Hematopoietic multipotent progenitor cell treated with erythropoietin and hydrocortisone succinate and interleukin-3 and kit ligand, for 4 days (in vitro differentiated cells): ENCODE data around the gene CDH11.

Experiments used
- DNase-seq: peaks from one replicate; pipeline ENCODE4 v3.0.0-alpha.2; 2015

CDH11 gene, protein sequence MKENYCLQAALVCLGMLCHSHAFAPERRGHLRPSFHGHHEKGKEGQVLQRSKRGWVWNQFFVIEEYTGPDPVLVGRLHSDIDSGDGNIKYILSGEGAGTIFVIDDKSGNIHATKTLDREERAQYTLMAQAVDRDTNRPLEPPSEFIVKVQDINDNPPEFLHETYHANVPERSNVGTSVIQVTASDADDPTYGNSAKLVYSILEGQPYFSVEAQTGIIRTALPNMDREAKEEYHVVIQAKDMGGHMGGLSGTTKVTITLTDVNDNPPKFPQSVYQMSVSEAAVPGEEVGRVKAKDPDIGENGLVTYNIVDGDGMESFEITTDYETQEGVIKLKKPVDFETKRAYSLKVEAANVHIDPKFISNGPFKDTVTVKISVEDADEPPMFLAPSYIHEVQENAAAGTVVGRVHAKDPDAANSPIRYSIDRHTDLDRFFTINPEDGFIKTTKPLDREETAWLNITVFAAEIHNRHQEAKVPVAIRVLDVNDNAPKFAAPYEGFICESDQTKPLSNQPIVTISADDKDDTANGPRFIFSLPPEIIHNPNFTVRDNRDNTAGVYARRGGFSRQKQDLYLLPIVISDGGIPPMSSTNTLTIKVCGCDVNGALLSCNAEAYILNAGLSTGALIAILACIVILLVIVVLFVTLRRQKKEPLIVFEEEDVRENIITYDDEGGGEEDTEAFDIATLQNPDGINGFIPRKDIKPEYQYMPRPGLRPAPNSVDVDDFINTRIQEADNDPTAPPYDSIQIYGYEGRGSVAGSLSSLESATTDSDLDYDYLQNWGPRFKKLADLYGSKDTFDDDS

GRCh38 chr16:65121870-65122723, at the start of gene CDH11:
Gene CDH11 (minus strand): TSS chr16:65122063. CDS start chr16:65004869, 117,194 bp downstream.
- no peak for DNase-seq

DNA sequence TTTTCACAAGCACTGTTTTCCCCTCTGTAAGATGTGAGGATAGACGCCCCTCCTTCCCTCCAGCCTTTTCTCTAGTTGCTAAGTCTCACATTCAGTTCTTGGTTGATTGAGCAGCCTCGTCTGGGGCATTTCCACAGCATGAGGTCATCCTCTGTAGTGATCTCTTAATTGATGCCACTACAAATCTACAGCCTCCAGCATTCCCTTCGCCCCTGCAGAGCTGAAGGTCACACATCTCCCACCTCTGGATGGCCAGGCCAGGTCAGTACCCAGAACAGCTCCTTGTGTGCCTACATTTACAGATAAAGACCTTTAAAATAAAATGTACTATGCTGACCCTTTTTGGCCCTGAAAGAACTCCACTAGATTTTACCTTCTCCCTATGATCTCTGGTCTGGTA, 32.5 kb upstream of the CDH11 start:
- no peak for DNase-seq

- DNase-seq = no peak
These were observed 31.7 kb upstream of the CDH11 start for GRCh38 chr16:65153365-65154105.

DNA sequence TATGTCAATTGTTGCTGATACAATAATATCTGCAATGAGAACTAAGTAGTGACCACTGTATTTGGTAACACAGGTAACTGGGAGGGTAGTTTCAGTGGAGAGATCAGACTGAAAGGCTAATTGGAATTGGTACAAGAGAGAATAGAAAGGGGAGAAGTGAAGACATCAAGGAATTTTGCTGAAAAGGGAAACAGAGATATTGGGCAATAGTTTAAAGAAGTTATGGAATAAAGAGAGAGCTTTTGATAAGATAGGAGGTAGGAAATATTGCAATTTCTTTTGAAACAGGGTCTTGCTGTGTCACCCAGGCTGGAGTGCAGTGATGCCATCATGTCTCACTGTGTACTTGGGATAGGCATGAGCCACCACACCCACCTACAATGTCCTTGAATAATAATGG, 26.9 kb upstream of the CDH11 start:
- no peak for DNase-seq

GRCh38 chr16:65142276-65142675, 20.4 kb upstream of the CDH11 start:
- no peak for DNase-seq

DNA sequence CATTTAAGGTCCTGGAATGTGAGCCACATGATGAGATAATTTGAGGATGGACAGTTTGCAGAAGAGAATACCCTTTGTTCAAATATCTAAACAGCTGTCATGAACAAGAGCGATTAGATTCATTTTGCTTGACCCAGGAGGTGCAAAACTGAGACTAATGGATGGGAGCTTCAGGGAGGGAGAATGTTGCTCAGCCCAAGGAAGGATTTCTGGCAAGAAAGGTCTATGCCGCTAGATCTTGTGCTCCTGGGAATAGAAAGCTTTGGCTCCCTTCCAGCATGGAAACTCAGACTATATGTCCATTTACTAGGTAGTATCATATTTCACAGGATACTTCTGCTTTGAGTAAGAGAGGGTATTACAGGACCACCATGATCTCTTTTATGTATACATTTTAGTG, 14.8 kb upstream of the CDH11 start:
- DNase-seq = no peak

DNA sequence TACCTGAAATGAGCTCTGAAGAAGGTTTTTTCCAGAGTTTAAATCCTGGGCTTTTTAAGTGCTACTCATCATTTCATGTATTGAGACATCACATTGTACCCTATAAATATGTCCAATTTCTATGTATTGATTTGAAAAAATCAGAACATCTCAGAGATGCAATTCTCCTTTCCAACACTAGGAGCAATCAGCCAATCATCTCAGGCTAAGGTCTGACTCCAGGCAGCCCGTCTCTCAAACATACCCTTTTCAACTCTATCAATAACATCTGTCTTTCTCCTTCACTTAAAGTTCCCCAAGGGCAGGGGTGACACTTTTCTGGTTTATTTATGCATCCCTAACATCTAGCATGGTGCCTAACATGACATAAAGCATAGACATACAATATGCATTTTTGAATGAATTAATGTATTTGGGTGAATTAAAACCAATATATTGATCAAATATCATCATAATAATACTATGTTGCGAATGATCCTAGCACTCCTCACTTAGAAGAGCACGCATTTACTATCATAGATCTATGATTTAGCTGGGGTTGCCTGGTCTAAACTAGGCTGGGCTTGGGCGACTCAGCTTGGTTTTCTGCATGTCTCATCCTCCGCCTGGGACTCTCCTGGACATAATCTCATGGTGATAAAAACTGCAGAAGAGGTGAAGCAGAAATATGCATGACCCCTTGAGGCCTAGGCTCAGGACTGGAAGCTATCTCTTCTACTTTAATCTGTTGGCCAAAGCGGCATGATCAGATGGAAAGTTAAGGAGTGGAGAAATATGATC, 5.2 kb upstream of the CDH11 start:
- no peak for DNase-seq

- no peak for DNase-seq
These were observed 4.0 kb upstream of the CDH11 start for GRCh38 chr16:65125871-65126270.

DNA sequence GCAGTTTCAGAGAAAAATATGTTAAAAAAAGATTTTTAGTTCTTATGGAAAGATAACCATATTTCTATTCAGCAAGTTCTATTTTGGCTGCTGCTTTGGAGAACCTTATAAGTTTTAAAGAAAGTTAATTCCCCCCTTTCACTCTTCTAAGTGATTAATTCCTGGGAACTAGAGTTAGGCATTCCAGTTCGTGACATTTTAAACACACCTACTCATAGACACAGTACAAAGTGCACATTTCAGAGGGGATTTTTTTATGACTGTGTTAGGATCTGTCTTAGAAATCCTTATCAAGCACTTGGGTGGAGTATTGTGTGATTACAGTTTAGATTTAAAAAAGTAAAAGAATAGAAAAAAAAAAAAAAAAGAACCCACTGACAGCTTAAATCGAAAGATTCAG, 3.5 kb upstream of the CDH11 start:
- no peak for DNase-seq

GRCh38 chr16:65124596-65124995, 2.7 kb upstream of the CDH11 start:
- DNase-seq = no peak

- DNase-seq = no peak
These were observed 2.3 kb upstream of the CDH11 start for GRCh38 chr16:65124212-65124548.

DNA sequence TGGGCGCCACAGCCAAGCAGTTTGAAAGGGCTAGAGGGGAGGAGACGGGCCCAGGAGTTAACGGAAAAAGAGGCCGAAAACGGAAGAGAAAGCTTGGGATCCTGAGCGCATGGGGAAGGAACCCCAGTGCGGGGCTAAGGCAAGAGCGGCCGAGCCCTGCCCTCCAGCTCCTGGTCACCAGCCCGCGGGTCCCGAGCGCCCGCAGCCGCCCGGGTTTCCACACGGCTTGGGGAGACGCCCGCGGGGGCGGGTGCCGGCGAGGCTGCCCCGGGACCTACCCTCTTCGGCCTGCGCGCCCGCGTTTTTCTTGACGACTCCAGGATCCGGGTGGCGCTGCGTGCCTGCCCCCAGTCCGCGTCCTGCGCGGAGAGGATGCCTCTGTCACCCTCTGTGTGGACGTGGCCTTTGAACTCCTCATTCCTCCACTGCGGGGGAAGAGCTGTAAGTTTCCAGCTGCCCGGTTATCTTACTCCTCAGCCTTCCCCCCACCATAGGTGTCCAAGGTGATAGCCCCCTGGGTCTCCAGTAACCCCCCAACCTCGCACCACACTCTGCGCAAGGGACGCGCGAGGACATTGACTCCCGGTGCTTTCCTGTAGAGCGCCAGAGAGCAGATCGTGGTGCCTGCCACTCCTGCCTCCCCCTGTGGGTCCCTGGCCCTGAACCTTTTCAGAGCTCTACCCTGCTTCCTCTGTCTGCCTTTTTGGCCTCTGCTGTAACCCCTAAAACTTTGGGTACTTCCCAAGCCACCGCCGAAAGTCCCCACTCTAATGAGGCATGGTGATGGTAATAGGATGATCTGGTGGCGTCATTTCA, 1.7 kb upstream of the CDH11 start:
- DNase-seq = no peak

DNA sequence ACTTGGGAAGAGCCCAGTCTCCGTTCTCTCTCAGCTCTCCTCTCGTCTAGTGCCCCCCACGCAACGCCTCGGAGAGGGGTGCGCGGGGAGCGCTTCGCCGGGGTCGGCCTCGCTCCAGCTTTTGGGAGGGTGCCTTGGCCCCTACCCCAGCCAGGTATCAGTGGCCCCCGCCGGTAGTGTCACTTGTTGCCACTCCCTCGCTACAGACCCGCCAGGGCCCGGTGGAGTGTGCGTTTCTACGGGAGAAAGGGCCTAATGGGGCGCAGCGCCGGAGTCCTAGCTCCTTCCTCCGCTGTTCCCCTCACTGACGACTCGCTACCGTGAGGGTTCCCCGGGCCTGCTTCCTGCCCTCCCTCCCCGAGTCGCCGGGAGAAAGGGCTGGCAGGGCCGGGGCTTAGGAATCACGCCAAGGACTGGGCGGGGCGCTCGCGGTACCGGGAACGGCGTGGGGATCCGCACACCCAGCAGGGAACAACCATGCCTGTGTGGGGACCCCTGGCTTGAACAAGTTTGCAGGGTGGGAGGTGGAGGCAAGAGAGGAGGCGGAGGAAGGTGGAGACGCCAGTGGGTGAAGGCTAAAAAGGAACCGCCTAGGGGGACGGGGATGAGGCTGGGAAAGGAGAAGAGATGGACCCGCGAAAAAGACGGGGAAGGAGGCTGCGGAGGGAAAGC, 997 bp upstream of the CDH11 start:
- DNase-seq = no peak

DNA sequence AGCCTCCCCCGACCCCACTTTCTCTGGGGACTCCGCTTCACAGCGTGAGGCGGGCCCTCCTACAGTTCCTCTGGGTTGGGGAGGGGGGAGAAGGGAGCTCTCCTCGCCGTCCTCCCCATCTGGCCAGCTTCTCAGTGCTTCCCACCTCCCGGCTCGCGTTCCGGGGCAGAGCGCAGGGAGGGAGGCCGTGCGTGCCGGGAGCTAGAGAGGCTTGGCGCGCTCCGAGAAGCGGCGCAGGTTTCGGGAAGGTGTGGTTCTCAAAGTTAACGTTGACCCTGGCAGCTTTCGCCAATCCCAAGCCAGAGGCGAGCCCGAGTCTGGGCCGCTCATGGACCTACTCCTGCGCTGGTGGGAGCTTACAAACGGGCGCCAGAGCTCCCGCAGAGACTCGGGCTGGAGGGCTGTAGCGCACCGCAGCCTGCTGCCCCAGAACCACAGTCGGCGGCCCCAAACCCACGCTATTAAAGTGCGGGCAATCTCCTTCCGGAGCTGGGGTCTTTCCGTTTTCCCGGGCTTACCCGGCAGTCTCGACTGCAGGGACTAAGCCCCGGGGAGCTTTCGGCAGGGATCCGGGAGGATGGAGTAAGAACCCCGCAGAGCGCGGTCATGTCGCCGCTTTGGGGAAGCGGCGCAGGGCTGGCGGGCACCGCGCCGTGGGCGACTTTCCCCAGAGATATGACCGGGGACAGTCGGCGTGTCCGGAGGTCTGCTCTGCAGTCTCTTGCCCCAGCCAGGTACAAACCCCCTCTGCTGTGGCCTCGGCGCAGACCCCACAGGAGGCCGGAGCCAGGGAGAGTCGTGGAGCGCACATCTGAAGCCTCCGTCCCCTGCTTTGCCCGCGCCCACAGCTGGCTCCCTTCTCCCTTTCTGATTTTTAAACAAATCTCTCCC, 787 bp downstream of the CDH11 start:
- no peak for DNase-seq

GRCh38 chr16:65120461-65120830, 1.4 kb downstream of the CDH11 start:
- DNase-seq = no peak

- no peak for DNase-seq
These were observed 1.9 kb downstream of the CDH11 start for GRCh38 chr16:65119901-65120401.

- no peak for DNase-seq
These were observed 2.4 kb downstream of the CDH11 start for GRCh38 chr16:65119435-65119834.

DNA sequence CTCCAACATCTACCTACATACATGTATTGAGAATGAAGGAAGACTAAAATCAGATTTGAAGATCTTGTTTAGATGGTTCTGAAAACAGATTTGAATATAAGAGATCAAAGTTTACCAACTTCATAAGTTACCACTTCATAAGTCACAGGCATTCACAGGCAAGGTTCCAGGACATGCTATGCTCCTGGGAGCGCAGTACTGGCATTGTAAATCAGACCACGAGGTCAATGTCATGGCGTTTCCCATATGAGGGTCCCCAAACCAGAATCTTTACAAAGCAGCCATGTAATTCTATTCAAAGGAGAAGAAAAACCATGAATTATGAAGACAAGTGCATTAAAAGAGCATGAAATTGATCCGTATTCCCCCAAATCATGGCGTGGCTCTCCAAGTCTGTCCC, 3.0 kb downstream of the CDH11 start:
- no peak for DNase-seq

- peak; percentile 73 for DNase-seq
These were observed 3.9 kb downstream of the CDH11 start for GRCh38 chr16:65117811-65118448.
